Measurements from ENCODE around the gene MBD5.
"Not testable (repeated sequence)": the region's sequence is repeated elsewhere in the genome, so short reads cannot be mapped to it uniquely, and the experiment has no call there.

The MBD5 gene

GRCh38 chr2:148006249-148007007, 14.5 kb upstream of the MBD5 start:
- no peak for TF ChIP-seq CTCF (IDR thresholded peaks at IDR 0.05; ENCODE audit: insufficient read depth, low read length, missing control alignments)
- DNase-seq (ENCODE audit: low read depth, low spot score), result no peak
- no peak overlapping the region for H3K4me3 ChIP-seq (ENCODE audit: low read depth, low read length)
- ChIA-PET CTCF (interaction anchor here (0.8 to 3.5 kb wide), 3 partner anchors 13 to 16 kb away, joined by 3 to 14 read pairs (median 4); no protein-coding TSS in a partner anchor), POLR2A (interaction anchor here (1.1 kb wide), 1 partner anchor 15 kb away, joined by 3 read pairs; the partner anchor contains the start of gene MBD5)

- ChIA-PET CTCF (interaction anchor here (0.8 to 3.5 kb wide), 2 partner anchors 15 to 17 kb away, joined by 3 to 14 read pairs; no protein-coding TSS in a partner anchor), POLR2A (interaction anchor here (1.1 kb wide), 1 partner anchor 14 kb away, joined by 3 read pairs; the partner anchor contains the start of gene MBD5)
- no peak for TF ChIP-seq CTCF (IDR thresholded peaks at IDR 0.05; ENCODE audit: insufficient read depth, low read length, missing control alignments)
- no peak for DNase-seq (ENCODE audit: low read depth, low spot score)
- no peak overlapping the region for H3K4me3 ChIP-seq (ENCODE audit: low read depth, low read length)
These were observed 13.5 kb upstream of the MBD5 start for GRCh38 chr2:148007219-148007900.

GRCh38 chr2:148008411-148008810, 12.5 kb upstream of the MBD5 start:
- H3K4me3 ChIP-seq (ENCODE audit: low read depth, low read length); POLR2A ChIA-PET; DNase-seq (ENCODE audit: low read depth, low spot score); CTCF ChIA-PET: not testable (repeated sequence)

- no peak for TF ChIP-seq CTCF (IDR thresholded peaks at IDR 0.05; ENCODE audit: insufficient read depth, low read length, missing control alignments)
- DNase-seq (ENCODE audit: low read depth, low spot score), result no peak
- ChIA-PET CTCF (interaction anchor here (0.6 kb wide), 1 partner anchor 24 kb away, joined by 3 read pairs; no protein-coding TSS in a partner anchor), POLR2A (no interaction called here)
- no peak overlapping the region for H3K4me3 ChIP-seq (ENCODE audit: low read depth, low read length)
These were observed 7.0 kb upstream of the MBD5 start for GRCh38 chr2:148013876-148014275.

GRCh38 chr2:148014616-148015015, 6.3 kb upstream of the MBD5 start:
- CTCF ChIA-PET, result interaction anchor here (0.6 kb wide), 1 partner anchor 25 kb away, joined by 3 read pairs; no protein-coding TSS in a partner anchor
- no peak overlapping the region for H3K4me3 ChIP-seq (ENCODE audit: low read depth, low read length)
- TF ChIP-seq CTCF (IDR thresholded peaks at IDR 0.05; ENCODE audit: insufficient read depth, low read length, missing control alignments), result no peak
- DNase-seq (ENCODE audit: low read depth, low spot score), result no peak
- POLR2A ChIA-PET, result no interaction called here

- ChIA-PET POLR2A (interaction anchor here (0.6 to 1.4 kb wide), 6 partner anchors 9 to 228 kb away, joined by 3 to 4 read pairs (median 3); no protein-coding TSS in a partner anchor), CTCF (interaction anchor here (0.7 to 3.7 kb wide), 5 partner anchors 10 to 488 kb away, joined by 3 to 13 read pairs (median 4); no protein-coding TSS in a partner anchor)
- TF ChIP-seq CTCF (IDR thresholded peaks at IDR 0.05; ENCODE audit: insufficient read depth, low read length, missing control alignments), result peak; percentile 61
- peak; percentile 96 for DNase-seq (ENCODE audit: low read depth, low spot score)
- H3K4me3 ChIP-seq (ENCODE audit: low read depth, low read length), result peak within 1 kb of the TSS; percentile 98
These were observed 506 bp upstream of the MBD5 start, which contains the start of gene ORC4 for GRCh38 chr2:148020111-148021058. TSS of gene ORC4 (minus strand) at chr2:148020737. CDS start at chr2:147975958, 44,779 bp downstream.
